ENCODE results near the gene ADCY3.

The ADCY3 gene

GRCh38 chr2:24832073-24832461 is 88.0 kb downstream of the ADCY3 start:
- DNase-seq (ENCODE audit: low read depth in 2 of 2, low spot score in 1 of 2), result no peak

GRCh38 chr2:24831221-24832072 is 88.6 kb downstream of the ADCY3 start:
- no peak for DNase-seq (ENCODE audit: low read depth in 2 of 2, low spot score in 1 of 2)

GRCh38 chr2:24830786-24831185 is 89.3 kb downstream of the ADCY3 start:
- no peak for DNase-seq (ENCODE audit: low read depth in 2 of 2, low spot score in 1 of 2)

GRCh38 chr2:24830351-24830750 is 89.7 kb downstream of the ADCY3 start:
- DNase-seq (ENCODE audit: low read depth in 2 of 2, low spot score in 1 of 2), result no peak

- DNase-seq (ENCODE audit: low read depth in 2 of 2, low spot score in 1 of 2), result no peak
Observed at GRCh38 chr2:24828238-24828996, 91.6 kb downstream of the ADCY3 start.

- DNase-seq (ENCODE audit: low read depth in 2 of 2, low spot score in 1 of 2), result peak; percentile 50 to 53
Observed at GRCh38 chr2:24827321-24828237, 92.5 kb downstream of the ADCY3 start.

GRCh38 chr2:24826773-24827145 is 93.3 kb downstream of the ADCY3 start:
- DNase-seq (ENCODE audit: low read depth in 2 of 2, low spot score in 1 of 2), result no peak

- no peak for DNase-seq (ENCODE audit: low read depth in 2 of 2, low spot score in 1 of 2)
Observed at GRCh38 chr2:24825883-24826772, 93.9 kb downstream of the ADCY3 start.

- no peak for DNase-seq (ENCODE audit: low read depth in 2 of 2, low spot score in 1 of 2)
Observed at GRCh38 chr2:24824966-24825882, 94.8 kb downstream of the ADCY3 start.

GRCh38 chr2:24824071-24824588 is 95.9 kb downstream of the ADCY3 start:
- DNase-seq (ENCODE audit: low read depth in 2 of 2, low spot score in 1 of 2), result no peak

- DNase-seq (ENCODE audit: low read depth in 2 of 2, low spot score in 1 of 2), result no peak
Observed at GRCh38 chr2:24822049-24822706, 97.9 kb downstream of the ADCY3 start.

GRCh38 chr2:24821433-24821891 is 98.6 kb downstream of the ADCY3 start:
- DNase-seq (ENCODE audit: low read depth in 2 of 2, low spot score in 1 of 2), result no peak

- DNase-seq (ENCODE audit: low read depth in 2 of 2, low spot score in 1 of 2), result no peak
Observed at GRCh38 chr2:24820598-24821432, 99.2 kb downstream of the ADCY3 start.

- DNase-seq (ENCODE audit: low read depth in 2 of 2, low spot score in 1 of 2), result no peak
Observed at GRCh38 chr2:24820175-24820513, 99.9 kb downstream of the ADCY3 start.

GRCh38 chr2:24819442-24820174 is 100.4 kb downstream of the ADCY3 start:
- no peak for DNase-seq (ENCODE audit: low read depth in 2 of 2, low spot score in 1 of 2)

GRCh38 chr2:24818721-24819167 is 101.3 kb downstream of the ADCY3 start:
- no peak for DNase-seq (ENCODE audit: low read depth in 2 of 2, low spot score in 1 of 2)

GRCh38 chr2:24816884-24817283 is 103.2 kb downstream of the ADCY3 start:
- DNase-seq (ENCODE audit: low read depth in 2 of 2, low spot score in 1 of 2), result no peak

Measured in stimulated activated CD8-positive, alpha-beta memory T cell treated with anti-CD3 and anti-CD28 coated beads, Interleukin-4, amount 100 ng/mL, for 4 hours (primary cell).